T-helper 9 cell (primary cell): ENCODE results near the gene PLN.

Experiments used
- DNase-seq: peaks from one replicate; pipeline ENCODE4 v3.0.0-alpha.2; 2020

PLN gene

DNA sequence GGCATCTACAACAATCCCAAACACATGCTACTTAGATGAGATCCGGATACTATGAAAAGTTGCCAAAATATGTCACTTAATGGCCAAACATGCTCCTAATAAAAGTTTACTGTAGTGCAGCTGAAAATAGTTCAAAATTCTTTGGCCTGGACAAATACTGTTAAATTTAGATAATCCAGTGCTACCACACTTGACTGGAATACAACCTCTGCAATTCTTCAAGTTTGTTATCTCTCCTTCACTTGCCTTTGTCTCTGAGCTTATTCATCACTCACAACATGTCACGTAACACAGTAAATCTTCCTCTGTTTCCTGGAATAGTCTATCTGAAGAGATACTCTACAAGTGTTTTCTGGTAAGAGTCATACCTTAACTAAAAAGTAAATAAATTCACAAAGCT is 10.5 kb upstream of the PLN start:
- DNase-seq = no peak

DNA sequence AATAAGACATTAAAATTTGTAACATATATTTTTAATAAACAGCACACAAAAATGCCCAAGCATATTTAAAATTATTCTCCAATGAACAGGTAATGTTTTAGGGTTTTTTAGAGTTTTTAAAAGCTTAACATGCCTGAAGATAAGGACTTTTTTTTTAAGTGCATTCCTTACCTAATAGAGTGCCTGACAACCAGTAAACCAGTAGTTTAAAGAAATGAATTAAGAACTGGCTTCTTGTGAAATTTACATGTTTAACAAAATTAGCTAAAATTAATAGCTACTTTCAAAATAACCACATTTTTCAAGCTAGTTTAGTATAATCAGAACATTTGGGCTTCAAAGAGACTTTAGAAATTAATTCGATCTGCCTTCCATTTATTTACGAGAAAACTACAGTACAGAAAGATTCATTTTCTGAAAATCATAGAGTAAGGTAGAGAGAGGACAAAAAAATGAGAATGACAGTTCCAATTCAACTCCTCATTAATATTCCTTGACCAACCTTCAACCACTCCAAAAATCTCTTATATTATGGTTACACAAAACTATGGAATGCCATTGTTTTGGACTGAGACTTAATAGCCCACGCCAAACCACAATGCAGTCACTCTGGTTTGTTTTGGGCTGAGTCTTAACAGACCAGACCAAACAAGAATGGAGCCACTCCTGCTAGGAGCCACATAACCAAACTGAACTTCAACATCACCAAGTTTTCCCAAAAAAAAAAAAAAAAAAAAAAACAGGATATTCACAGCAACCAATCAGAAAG is 5.7 kb upstream of the PLN start:
- no peak for DNase-seq

DNA sequence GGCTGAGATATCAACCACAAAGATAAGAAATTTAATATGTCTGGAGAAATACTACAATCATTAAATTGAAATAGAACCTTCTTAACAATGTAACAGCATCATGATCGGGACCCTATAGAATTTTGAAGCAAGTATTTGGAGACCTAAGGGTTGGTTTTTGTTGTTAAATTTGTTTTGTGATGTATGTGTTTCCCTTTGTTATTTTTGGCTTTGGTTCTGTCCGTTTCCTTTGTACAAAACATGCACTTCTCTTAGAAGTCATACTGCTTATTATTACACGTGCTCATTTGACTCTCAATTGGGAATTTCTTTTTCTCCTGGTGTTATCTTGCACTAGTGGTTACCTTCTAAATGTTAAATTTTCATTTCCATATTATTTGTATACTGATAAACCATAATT is 4.0 kb upstream of the PLN start:
- no peak for DNase-seq

- no peak for DNase-seq
Measured at GRCh38 chr6:118546164-118546879, 1.8 kb upstream of the PLN start.

- DNase-seq = no peak
Measured at GRCh38 chr6:118546880-118547218, 1.2 kb upstream of the PLN start.

DNA sequence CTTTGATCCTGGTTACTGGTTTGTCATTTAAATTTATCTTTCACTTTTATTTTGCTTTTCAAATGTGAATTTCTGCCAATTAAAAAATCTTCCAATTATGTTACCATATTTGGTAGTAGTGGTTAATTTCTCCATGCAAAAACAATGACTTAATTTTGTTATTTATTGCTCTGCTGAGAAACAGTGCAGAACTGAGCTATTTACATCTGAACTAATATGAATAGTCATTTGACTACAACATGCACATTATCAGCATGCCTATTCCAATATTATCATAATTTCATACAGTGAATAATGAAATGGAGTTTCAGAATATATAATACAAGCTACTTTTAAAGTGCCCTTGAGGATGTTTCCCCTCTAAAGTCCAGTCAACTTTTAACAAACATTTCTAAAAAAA is 517 bp downstream of the PLN start:
- no peak for DNase-seq

- no peak for DNase-seq
Measured at GRCh38 chr6:118551063-118552053, 3.3 kb downstream of the PLN start.

DNA sequence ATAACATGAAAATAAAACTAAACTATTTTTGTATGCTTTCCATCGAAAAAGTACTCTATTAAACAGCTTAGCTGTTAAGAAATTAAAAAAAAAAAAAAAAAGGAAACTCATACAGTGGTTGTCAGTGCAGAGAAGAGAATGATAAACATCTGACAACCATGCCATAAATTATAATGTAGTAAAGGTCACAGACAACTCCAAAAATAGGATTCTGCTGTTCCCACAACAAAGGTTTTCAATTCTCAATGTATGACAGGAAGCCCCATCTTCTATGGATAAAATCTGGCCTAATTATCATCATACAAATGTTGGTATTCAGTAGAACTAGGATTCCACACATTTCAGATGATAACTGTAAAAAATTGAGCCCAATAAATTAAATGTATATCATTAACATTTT is 5.0 kb downstream of the PLN start:
- DNase-seq = no peak

- no peak for DNase-seq
Measured at GRCh38 chr6:118554698-118555097, 6.6 kb downstream of the PLN start.

- DNase-seq = no peak
Measured at GRCh38 chr6:118558464-118559217, 10.5 kb downstream of the PLN start.

DNA sequence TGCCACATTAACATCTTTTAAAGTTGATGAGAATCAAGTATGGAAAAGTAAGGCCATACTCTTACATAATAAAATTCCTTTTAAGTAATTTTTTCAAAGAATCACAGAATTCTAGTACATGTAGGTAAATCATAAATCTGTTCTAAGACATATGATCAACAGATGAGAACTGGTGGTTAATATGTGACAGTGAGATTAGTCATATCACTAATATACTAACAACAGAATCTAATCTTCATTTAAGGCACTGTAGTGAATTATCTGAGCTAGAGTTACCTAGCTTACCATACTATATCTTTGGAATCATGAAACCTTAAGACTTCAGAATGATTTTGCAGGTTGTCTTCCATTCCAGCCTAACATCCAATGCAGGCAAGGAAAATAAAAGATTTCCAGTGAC is 11.6 kb downstream of the PLN start:
- no peak for DNase-seq

DNA sequence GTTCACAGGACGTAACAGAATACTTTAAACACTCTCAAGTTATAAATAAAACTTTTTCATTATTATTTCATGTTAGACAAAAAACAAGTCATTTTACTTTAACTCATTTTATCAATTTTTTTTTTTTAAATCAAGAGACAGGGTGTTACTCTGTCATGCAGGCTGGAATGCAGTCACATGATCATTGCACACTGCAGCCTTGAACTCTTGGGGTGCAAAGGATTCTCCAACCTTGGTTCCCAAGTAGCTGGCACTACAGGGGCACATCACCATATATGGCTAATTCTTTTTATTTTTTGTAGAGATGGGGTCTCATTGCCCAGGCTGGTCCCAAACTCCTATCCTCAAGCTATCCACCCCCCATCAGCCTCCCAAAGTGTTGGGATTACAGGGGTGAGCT is 14.2 kb downstream of the PLN start:
- DNase-seq = no peak

GRCh38 chr6:118562959-118563358 is 14.9 kb downstream of the PLN start:
- no peak for DNase-seq

- DNase-seq = no peak
Measured at GRCh38 chr6:118565311-118565960, 17.3 kb downstream of the PLN start.

DNA sequence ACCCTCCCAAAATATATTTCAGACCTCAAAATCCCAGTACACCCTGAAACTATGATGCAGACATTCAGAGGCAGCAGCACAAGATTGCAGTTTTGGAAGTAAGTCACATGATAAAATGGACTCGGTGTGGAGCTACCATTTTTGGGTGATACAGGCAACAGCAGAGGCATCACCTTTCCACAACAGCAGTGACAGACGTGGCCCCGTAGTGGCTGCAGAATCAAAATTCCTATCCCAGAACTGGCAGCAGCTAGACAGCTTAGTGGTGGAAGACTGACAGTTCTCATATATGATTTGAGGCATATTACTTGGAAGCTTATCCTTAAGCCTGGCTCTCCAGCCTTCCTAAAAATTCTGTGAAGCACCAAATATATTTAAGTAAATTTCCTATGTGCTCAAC is 19.9 kb downstream of the PLN start:
- DNase-seq = no peak

GRCh38 chr6:118569498-118569897 is 21.4 kb downstream of the PLN start:
- no peak for DNase-seq

DNA sequence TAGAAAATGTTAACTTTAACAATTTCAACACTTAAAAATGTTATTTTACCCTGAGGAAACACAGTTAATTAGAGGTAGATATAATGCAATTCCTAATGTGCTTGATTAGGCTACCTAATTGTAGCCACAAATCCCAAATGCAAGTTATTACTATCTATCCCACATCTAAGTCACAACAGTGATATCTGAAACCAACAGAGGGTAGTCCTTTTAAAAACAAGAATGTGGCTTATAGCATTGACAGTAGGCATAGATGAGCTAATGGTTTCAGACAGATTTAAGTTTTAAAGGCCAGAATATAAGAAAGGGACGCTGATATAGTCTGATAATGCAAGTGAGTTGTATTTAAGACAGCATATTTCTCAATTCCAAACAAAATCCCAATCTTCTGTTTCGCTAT is 23.0 kb downstream of the PLN start:
- no peak for DNase-seq

GRCh38 chr6:118574051-118574865 is 26.2 kb downstream of the PLN start:
- DNase-seq = no peak

DNA sequence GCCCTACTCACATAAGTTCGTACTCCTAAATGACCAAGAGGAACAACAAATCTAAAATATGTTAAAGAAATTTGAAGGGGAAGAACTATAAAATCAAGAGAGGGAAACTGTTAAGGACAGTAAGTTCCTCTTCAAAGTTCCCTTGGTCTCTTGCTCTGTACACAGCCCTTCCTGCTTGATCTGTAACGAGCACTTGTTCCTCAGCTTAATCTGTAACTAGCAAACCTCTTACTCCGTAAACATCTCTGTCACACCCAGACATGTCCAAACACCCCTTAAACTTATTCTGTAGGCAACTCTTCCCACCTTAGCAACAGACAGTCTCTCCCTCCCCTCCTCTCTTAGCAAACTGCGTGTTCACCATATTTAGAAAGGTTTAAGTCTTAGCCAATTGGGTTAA is 29.9 kb downstream of the PLN start:
- no peak for DNase-seq

DNA sequence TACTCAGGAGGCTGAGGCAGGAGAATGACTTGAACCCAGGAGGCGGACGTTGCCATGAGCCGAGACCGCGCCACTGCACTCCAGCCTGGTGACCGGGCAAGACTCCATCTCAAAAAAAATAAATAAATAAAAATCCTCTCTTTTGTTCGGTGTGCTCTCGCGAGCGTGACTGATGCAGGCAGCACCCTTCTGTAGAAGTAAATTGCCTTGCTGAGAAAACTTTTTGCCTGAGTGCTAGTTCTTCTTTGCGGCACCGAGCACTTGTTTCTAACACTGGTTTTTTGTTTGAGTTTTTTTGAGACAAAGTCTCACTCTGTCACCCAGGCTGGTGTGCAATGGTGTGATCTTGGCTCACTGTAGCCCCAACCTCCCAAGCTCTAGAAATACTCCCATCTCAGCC is 30.5 kb downstream of the PLN start:
- DNase-seq = no peak

GRCh38 chr6:118579786-118580185 is 31.7 kb downstream of the PLN start:
- no peak for DNase-seq
